B cell (primary cell): Measurements from ENCODE around the gene NPFFR1.

Experiments used
- CTCF ChIP-seq: fragments of 200-600 bp; IDR thresholded peaks from one replicate; pipeline ENCODE4 v1.8.0; 2022; ENCODE audit warnings: antibody characterized with exemption, mild to moderate bottlenecking
- EZH2 ChIP-seq: IDR thresholded peaks from 2 replicates; pipeline ENCODE4 v1.6.1; 2012; ENCODE audit warnings: borderline replicate concordance, low read depth, mild to moderate bottlenecking, moderate library complexity, low read length; ENCODE audit not compliant: insufficient read depth, poor library complexity, severe bottlenecking

- TF ChIP-seq CTCF (no peak), EZH2 (no peak)
These were observed 32.7 kb downstream of the NPFFR1 start for GRCh38 chr10:70250961-70251680.
